Nephron (organoid): Measurements from ENCODE around the gene THG1L.

ENCODE experiments used
- H3K27ac Mint-ChIP-seq, 3 experiments: 2 replicates each; pipeline ENCODE4 v1.8.0; 2020; ENCODE audit warnings: mixed read lengths in 3 of 3, mild to moderate bottlenecking in 2 of 3, moderate library complexity in 1 of 3
- H3K27me3 Mint-ChIP-seq: 2 replicates; pipeline ENCODE4 v1.8.0; 2021; ENCODE audit warnings: low read depth, mild to moderate bottlenecking, moderate library complexity, mixed read lengths
- H3K36me3 Mint-ChIP-seq: 2 replicates; pipeline ENCODE4 v1.8.0; 2020; ENCODE audit warnings: low read depth, mixed read lengths
- H3K4me1 Mint-ChIP-seq: 2 replicates; pipeline ENCODE4 v1.8.0; 2020; ENCODE audit warnings: mixed read lengths
- H3K4me3 Mint-ChIP-seq, 3 experiments: 2 replicates each; pipeline ENCODE4 v1.8.0; 2020; ENCODE audit warnings: mild to moderate bottlenecking in 3 of 3, mixed read lengths in 3 of 3, moderate library complexity in 2 of 3
- H3K9me3 Mint-ChIP-seq: 2 replicates; pipeline ENCODE4 v1.8.0; 2020; ENCODE audit warnings: mixed read lengths
- TF ChIP-seq, protein P1 (sequence below), 3 experiments: fragments of 200-600 bp; sonication (generic); IDR thresholded peaks; one replicate each; pipeline ENCODE4 v1.5.0; 2021; ENCODE audit warnings: antibody characterized with exemption in 3 of 3; ENCODE audit not compliant: unreplicated experiment in 3 of 3

Gene THG1L

DNA sequence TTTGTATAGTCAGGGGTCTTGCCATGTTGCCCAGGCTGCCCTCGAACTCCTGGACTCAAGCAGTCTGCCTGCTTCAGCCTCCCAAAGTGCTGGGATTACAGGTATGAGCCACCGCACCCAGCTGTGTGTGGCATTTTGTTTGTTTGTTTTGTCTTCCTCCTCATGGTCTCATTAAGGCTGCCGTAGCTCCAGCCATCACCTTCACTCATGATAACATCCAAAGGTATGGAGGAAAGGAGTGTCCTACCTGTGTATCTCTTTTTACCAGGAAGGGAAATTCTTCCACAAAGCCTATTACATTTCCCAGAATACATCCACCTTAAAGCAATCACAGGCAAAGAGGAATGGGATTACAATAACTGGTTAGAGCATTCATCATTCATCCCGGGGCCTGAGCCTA, 39.4 kb downstream of the THG1L start:
- H3K27me3 Mint-ChIP-seq: no peaks in the 10 kb centered on the region
- no peak overlapping the region for H3K4me3 Mint-ChIP-seq
- H3K27ac Mint-ChIP-seq: no peak overlapping the region
- H3K4me1 Mint-ChIP-seq: peaks cover 17% of the 10 kb centered on the region
- no peaks in the 10 kb centered on the region for H3K36me3 Mint-ChIP-seq
- no peaks in the 10 kb centered on the region for H3K9me3 Mint-ChIP-seq
- TF ChIP-seq, protein P1, sequence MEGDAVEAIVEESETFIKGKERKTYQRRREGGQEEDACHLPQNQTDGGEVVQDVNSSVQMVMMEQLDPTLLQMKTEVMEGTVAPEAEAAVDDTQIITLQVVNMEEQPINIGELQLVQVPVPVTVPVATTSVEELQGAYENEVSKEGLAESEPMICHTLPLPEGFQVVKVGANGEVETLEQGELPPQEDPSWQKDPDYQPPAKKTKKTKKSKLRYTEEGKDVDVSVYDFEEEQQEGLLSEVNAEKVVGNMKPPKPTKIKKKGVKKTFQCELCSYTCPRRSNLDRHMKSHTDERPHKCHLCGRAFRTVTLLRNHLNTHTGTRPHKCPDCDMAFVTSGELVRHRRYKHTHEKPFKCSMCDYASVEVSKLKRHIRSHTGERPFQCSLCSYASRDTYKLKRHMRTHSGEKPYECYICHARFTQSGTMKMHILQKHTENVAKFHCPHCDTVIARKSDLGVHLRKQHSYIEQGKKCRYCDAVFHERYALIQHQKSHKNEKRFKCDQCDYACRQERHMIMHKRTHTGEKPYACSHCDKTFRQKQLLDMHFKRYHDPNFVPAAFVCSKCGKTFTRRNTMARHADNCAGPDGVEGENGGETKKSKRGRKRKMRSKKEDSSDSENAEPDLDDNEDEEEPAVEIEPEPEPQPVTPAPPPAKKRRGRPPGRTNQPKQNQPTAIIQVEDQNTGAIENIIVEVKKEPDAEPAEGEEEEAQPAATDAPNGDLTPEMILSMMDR (IDR thresholded peaks at IDR 0.05; ENCODE audit: unreplicated experiment in 3 of 3): no peak

DNA sequence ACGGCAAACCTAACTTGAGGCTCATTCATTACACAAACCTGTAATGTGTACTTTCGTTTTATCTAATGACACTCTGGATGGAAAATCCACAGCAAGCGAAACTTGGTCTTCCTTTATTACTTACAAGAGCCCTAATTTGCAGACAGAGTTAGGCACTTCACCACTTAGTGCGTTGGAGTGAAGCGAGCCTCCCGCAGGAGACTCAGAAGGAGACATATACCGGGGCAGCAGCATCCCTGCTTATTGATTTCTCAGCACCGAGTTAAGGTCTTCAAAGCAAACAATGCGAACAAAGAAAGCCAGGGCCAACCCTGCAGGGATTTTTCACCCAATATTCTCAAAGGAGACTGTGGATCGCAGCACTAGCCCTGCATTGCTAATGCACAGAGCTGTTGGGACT, 40.9 kb downstream of the THG1L start:
- Mint-ChIP-seq H3K9me3 (no peaks in the 10 kb centered on the region), H3K36me3 (no peaks in the 10 kb centered on the region), H3K4me3 (no peak overlapping the region), H3K27ac (no peak overlapping the region), H3K4me1 (peaks cover 3% of the 10 kb centered on the region), H3K27me3 (no peaks in the 10 kb centered on the region)
- TF ChIP-seq, protein P1 (IDR thresholded peaks at IDR 0.05; ENCODE audit: unreplicated experiment in 3 of 3): no peak

DNA sequence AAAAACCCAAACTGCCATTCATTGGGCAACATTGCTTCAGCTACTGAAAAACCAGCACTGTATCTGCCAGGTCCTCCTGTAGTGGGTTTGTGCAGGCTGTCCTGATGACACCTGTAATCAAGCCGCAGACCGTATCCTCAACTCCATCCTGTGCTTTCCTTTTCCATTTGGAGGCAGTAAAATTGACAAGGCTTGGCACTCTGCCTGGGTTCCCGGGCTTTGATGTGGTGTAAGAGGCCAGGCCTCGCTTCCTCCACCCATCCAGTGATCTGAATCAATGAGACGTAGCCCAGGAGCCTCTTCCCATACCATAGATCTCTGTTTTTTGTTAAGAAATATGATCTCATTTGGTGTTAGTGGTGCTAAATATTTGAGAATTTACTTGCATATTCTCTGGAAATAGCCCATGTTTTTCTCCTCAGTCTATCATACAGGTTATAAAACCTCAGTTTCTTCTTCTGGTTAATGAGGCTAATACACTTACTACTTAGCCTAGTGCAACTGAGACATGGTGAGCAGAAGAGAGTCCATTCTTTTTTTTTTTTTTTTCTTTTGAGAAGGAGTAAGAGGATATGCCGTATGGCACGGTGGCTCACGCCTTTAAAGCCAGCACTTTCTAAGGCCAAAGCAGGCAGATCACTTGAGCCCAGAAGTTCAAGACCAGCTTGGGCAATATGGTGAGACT, 47.0 kb downstream of the THG1L start:
- Mint-ChIP-seq H3K27me3 (no peaks in the 10 kb centered on the region), H3K4me3 (no peak overlapping the region), H3K4me1 (no peaks in the 10 kb centered on the region), H3K9me3 (no peaks in the 10 kb centered on the region), H3K27ac (no peak overlapping the region), H3K36me3 (peaks cover 7% of the 10 kb centered on the region)
- TF ChIP-seq, protein P1 (IDR thresholded peaks at IDR 0.05; ENCODE audit: unreplicated experiment in 3 of 3): no peak

DNA sequence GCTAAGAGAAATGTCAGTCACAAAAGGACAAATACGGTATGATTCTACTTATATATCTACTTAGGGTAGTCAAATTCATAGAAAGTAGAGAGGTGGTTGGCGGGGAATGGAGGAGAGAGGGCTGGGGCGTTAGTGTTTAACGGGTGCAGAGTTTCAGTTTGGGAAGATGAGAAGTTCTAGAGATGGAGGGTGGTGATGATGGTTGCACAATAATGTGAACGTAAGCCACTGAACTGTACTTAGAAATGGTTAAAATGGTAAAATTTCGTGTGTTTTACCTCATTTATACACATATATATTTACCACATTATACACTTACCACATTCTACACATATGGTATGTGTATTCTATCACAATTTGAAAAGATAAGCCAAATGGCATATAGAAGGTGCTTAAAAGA, 48.0 kb downstream of the THG1L start:
- no peaks in the 10 kb centered on the region for H3K9me3 Mint-ChIP-seq
- H3K27me3 Mint-ChIP-seq: no peaks in the 10 kb centered on the region
- TF ChIP-seq, protein P1 (IDR thresholded peaks at IDR 0.05; ENCODE audit: unreplicated experiment in 3 of 3): no peak
- no peak overlapping the region for H3K4me3 Mint-ChIP-seq
- H3K27ac Mint-ChIP-seq: no peak overlapping the region
- peaks cover 7% of the 10 kb centered on the region for H3K36me3 Mint-ChIP-seq
- H3K4me1 Mint-ChIP-seq: no peaks in the 10 kb centered on the region

DNA sequence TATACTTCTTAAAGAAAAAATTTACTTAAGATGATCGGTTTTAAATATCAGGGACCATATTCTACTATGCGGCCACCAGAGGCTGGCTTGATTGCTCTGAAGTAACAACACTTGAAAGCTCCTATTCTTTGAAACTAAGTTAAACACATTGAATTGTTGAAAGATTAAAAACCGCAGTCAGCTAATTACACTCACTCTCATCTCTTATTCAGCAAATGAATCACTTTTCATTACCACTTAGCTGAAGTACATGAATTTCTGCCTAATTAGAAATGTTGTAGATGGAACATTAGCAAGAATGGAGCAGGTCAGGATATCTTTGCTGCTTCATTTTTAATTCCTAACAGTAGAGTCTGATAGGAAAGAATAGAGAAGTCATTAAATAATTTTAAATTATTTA, 54.6 kb downstream of the THG1L start:
- no peak overlapping the region for H3K4me3 Mint-ChIP-seq
- H3K4me1 Mint-ChIP-seq: no peaks in the 10 kb centered on the region
- H3K27ac Mint-ChIP-seq: no peak overlapping the region
- no peaks in the 10 kb centered on the region for H3K27me3 Mint-ChIP-seq
- H3K36me3 Mint-ChIP-seq: peaks cover 46% of the 10 kb centered on the region
- no peaks in the 10 kb centered on the region for H3K9me3 Mint-ChIP-seq
- TF ChIP-seq, protein P1 (IDR thresholded peaks at IDR 0.05; ENCODE audit: unreplicated experiment in 3 of 3): no peak
